Left hindlimb (tissue), 1 donor: Measurements from ENCODE around the gene ARL14EP.

ENCODE experiments used
- DNase-seq: peaks from one replicate; pipeline ENCODE4 v3.0.0-alpha.2; 2018

Gene ARL14EP

GRCh38 chr11:30322826-30323710, at the start of gene ARL14EP:
Gene ARL14EP (plus strand): TSS chr11:30323104. CDS start chr11:30330949, 7,845 bp downstream.
- DNase-seq = peak; percentile 95

DNA sequence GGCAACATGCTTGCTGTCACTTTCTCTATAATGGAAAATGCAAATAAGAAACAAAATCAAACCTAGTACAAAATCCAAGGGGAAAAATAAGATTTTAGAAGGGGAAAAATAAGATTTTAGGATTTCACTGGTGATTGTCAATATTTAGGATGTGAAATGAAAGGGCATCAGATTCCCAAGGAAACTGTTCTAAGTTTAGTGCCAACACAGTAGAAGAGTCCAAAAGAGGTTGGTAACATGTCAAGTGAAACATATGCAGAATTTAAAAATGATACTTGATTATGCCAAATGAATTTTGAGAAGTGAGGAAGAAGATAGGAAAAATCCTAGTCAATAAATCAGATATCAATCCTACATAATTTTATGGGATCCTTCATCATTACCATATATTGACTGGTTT, 45.7 kb upstream of the ARL14EP start:
- DNase-seq = no peak

GRCh38 chr11:30279796-30280195, 43.1 kb upstream of the ARL14EP start:
- no peak for DNase-seq

DNA sequence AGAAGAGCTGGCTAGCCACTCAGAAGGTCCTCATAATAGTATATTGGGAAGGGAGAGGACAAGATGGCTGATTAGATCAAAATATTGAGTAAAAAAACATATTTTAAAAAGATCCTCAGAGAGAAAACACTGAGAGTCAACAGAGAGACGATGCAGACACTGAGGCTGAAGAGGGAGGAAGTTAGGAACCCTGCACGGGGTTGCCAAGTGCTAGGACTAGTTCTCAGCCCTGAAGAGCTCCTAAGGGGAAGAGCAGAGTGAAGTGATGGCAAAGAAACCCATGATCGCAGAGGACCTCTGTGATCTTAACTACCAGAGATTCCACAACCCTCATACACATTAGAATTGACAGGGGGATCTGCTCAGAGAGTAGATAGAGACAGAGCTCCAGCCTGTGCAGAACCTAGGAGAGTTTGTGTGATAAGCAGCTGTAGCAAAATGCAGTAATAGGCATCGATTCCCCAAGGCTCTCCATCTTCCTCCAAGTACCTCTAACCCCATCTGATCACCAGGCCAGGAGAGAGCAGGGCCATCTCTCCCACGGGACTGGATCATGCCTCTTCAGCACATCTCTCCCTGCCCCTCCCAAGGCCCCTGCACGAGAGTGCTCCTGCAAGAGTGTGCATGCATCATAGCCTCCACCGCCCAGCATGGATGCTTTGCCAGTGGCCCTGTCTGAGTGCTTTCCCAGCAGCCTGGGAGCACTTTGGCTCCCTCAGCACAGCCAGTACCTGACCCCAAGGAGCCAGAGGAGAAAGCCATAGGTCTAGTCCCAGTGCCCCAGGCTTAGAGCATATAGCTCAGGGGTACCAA, 41.2 kb upstream of the ARL14EP start:
- DNase-seq = no peak

- no peak for DNase-seq
These were observed 40.6 kb upstream of the ARL14EP start for GRCh38 chr11:30282289-30282631.

DNA sequence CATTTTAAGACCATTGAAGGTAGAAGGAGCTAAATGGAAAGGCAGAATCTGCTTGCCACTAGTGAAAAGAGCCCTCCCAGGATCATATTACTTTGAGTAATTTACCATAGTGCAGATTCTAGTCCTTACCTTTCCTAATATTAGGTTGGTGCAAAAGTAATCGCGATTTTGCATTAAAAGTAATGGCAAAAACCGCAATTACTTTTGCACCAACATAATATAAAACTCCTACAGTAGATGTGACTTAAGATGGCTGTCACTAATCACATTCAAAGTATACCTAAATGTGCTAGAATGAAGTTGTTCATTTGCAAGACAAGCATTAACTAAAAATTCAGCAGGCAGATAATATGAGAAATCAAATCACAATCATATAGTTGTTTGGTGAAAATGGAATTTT, 38.1 kb upstream of the ARL14EP start:
- DNase-seq = no peak

GRCh38 chr11:30285416-30286121, 37.3 kb upstream of the ARL14EP start:
- no peak for DNase-seq

DNA sequence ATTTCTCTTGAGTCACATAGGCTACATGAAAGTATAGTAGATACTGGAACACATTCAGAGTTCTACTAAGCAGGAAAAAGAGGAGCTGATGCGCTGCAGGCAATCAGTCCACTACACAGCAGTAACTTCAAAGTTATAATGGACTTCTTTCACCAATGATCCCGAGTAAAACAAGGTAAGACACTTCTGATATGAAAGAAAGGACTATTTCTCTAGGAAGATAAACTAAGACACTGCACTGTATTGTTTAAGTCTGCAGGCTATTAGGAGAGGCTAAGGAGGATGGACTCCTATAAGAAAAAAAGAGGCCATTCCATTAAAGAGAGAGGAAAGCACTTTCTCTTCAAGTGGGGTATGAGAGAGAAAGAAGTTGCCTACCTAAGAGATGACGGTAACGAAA, 31.6 kb upstream of the ARL14EP start:
- no peak for DNase-seq

DNA sequence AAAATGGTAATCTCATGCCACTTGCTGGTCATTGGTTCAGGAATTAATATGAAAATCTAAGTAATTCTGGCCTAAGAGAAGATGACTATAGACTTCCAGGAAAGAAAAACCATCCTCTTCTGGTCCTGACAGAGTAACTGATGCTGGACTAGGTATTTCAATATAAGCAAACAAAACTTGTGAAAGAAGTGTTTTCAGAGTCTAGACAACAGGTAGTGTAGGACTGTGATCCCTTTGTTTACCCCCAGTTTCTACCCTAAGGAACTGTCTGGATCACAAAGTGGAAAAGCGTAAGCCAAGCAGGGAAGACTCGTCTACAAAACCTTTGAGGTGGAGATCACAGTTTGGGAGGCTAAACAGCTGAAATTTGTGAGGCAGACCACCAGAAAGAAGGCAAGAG, 30.4 kb upstream of the ARL14EP start:
- DNase-seq = no peak

DNA sequence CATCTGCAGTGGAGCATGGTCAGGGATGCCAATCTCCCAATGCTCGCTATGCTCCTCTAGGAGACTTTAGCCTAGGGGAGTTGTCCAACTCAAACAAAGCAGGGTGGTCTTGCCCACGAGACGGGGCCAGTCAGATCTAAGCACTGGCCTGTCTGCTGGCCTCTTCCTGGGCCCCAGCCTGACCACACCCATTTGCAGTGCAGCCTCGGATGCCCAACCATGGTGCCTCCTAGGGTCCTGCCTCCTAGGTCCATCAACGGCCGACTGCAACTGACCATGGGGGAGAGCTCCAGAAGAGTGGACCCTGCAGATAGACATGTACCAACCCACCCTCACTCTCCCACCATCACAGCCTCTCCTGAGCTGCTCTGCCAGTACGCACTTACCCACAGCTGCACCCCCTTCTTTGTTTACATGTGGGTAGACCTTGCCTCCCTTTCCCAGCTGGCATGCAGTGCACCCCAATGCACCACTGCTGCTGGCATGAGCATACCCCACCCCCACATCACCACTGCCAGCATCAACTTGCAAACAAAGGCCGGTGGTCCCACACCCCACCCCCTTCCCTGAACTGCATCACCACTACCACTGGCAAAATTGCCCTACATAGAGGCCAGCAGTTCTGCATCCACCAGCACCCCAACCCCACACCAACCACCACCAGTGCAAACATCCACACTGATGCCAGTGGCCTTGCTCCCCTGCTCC, 27.6 kb upstream of the ARL14EP start:
- DNase-seq = no peak

- DNase-seq = no peak
These were observed 18.3 kb upstream of the ARL14EP start for GRCh38 chr11:30304620-30305019.

DNA sequence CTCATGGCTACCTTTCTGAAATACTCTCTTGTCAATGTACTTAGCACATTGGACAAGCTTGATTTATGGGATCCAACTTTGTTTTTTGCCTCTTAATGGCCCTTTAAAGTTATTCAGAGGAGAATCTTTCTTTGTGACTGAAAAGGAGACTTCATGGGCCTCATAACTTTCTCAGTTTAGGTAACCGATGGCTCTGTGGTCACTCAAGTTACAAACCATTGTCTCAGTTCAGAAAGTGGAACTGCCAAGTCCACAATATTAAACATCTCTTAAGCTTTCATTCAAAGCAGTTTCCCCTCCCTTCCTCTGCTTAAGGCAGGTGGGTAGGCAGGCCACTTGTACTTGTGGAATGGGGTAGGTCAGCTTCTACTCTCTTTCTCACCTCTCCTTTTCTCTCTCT, 12.3 kb upstream of the ARL14EP start:
- no peak for DNase-seq

GRCh38 chr11:30311189-30311588, 11.7 kb upstream of the ARL14EP start:
- no peak for DNase-seq

DNA sequence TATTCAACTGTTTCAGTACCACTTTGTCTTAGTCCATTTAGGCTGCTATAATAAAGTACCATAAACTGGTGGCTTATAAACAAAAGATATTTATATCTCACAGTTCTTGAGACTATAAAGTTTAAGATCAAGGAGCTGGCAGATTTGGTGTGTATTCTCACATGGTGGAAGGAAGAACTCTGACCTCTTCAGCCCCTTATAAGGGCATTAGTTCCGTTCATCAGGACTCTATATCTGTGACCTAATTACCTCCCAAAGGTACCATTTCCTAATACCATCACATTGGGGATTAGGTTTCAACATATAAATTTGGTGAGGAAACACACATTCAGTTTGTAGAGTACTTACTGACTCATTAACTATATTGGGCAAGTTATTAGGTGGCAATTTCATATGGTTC, 10.7 kb upstream of the ARL14EP start:
- DNase-seq = no peak

- no peak for DNase-seq
These were observed 9.3 kb upstream of the ARL14EP start for GRCh38 chr11:30313580-30313979.

GRCh38 chr11:30314625-30315024, 8.3 kb upstream of the ARL14EP start:
- DNase-seq = no peak

- no peak for DNase-seq
These were observed 6.7 kb upstream of the ARL14EP start for GRCh38 chr11:30316237-30316636.

DNA sequence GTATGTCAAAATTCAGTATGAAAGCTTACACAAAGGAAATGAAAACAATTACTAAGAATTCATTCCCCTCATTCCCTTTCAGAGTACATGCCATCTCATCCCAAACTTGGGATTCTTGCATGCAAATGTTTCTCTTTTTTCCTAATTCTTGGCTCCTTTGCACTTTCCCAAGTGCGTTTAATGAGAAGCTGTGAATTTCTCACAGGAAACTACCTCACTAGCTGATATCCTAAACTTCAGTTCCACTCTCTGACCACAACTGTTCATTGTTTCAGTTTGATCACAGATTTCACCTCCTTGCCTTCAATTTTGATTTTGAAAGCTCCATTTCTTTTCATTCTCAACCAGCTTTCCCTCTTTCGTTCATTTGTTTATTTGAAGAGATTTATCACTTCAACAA, 5.9 kb upstream of the ARL14EP start:
- DNase-seq = no peak

GRCh38 chr11:30321321-30321720, 1.6 kb upstream of the ARL14EP start:
- no peak for DNase-seq

GRCh38 chr11:30322191-30322590, 713 bp upstream of the ARL14EP start:
- DNase-seq = no peak

GRCh38 chr11:30326114-30326778, 3.3 kb downstream of the ARL14EP start:
- no peak for DNase-seq

DNA sequence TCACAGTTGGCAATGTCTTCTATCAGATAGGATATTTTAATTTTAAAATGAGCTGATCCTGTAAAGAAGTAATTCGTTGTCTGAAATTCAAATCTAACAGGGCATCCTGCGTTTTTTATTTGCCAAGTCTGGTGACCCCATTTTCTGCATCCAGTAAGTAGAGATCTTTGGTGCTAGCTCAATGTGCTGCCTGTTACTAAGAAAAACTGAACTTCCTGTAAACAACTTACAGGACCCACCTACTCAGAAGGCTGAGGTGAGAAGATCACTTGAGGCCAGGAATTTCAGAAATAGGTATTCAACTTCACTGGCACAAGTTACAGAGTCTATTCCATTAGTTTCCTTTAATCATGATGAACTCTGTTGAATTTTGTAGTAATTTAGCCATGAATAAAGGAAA, 4.0 kb downstream of the ARL14EP start:
- no peak for DNase-seq
